GM12873 (cell line): ENCODE data around the gene DUSP8.

ENCODE experiments used
- CTCF ChIP-seq: IDR thresholded peaks from 2 replicates; pipeline ENCODE4 v1.5.1; 2012; ENCODE audit warnings: low read depth, mild to moderate bottlenecking, moderate library complexity, low read length, control low read depth; ENCODE audit not compliant: insufficient read depth; ENCODE audit errors: missing control alignments

DUSP8 gene

DNA sequence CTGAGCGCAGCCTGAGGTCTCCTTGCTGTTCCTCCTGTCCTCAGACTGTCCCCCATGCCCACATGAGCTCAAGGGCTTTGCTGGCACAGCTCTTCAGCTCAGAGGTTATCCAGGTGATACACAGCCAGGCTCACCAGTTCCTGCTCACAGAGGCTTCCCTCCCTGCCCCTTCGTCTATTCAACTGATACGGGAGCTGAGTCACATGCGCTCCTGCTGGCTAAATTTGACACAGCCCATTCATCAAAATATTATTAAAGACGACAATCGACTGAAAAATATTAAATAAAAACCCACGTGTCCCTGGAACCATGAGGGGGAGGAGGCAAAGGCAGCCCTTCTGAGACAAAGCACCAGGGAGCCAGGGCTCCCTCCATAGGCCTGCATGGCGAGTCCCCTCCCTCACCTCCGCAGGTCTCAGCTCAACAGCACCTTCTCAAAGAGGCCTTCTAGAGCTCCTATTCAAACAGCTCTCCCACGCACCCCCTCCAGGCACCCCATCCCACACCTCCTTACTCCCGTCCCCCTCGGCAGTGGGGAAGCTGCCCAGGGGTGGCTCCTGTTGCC, 40.5 kb downstream of the DUSP8 start:
- no peak for TF ChIP-seq CTCF

- TF ChIP-seq CTCF, result no peak
Measured at GRCh38 chr11:1530686-1531448, 41.2 kb downstream of the DUSP8 start.

DNA sequence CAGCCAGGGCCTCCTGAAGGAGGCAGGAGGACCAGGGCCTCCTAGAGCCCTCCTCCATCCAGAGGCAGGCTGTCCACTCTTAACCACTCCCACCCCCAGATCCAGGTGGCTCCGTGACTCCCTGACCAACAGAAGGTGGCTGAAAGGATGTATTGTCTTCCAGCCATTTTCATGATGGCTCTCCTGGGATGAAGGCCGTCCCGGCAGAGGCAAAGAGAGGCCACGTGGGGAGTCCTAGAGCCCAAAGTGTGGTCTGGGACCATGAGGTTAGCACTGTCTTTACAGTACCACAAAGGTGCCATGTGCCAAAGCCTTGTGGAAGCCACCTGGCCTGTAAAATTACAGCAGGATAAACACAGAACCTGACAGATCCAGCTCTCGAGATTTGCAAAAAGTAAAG, 42.3 kb downstream of the DUSP8 start:
- TF ChIP-seq CTCF, result no peak

DNA sequence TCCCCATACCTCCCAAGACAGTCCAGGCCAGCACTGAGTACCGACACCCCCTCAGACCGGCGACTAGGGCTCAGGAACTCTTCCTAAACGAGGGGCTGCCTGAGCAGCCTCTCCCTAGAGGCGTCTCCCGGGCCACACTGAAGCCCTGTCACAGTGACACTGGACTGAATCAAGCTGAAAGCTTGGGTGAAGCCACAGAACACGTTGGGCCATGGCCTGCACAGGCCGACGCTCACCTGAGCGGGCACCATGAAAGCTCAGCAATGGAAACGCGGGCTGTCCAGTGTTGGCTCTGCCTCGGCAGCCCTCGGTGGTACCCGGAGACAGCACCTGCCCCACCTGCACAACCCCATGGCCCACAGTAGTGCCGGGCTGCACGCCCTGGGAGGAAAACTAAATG, 42.8 kb downstream of the DUSP8 start:
- TF ChIP-seq CTCF, result no peak

- no peak for TF ChIP-seq CTCF
Measured at GRCh38 chr11:1528710-1529109, 43.4 kb downstream of the DUSP8 start.

DNA sequence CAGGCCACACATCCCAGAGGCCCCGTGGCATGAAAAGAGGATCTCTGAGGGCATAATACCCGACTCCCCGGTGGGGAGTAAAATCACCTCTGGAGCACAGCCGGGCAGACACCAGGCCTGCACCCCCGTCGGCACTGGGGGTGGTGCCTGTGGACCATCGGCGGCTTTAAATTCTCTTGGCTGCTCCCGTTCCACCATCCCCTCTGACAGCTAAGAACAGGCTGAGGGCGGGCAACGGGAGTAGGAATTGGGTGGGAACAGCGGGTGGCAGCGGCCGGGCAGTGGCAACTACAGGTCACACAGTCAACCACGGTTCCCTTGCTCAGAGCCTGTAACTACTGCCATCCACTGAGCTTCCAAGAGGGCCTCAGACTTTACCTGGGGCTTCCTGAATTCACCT, 45.3 kb downstream of the DUSP8 start:
- no peak for TF ChIP-seq CTCF

GRCh38 chr11:1523779-1524178, 48.3 kb downstream of the DUSP8 start:
- no peak for TF ChIP-seq CTCF
